Measurements from ENCODE around the gene TBX3. TPM values are rescaled to one million over a fixed set of nuclear protein-coding genes. Genes with fewer than 3 reads are reported as not detected.

TBX3 gene
- total RNA-seq, 1 donor from 2014 or later: 102 TPM

- no peak for TF ChIP-seq CTCF (conservative IDR thresholded peaks at IDR 0.05)
- DNase-seq (ENCODE audit: extremely low spot score, unreplicated experiment): no peak
- Mint-ChIP-seq H3K9me3 (no peaks in the 10 kb centered on the region), H3K4me3 (peak overlapping the region; percentile 98), H3K27ac (peak overlapping the region; percentile 87), H3K36me3 (peaks cover 14% of the 10 kb centered on the region), H3K4me1 (ENCODE audit: unreplicated experiment) (peaks cover 42% of the 10 kb centered on the region), H3K27me3 (peaks cover 66% of the 10 kb centered on the region)
Measured at GRCh38 chr12:114685320-114685781, 1.4 kb upstream of the TBX3 start.

- Mint-ChIP-seq H3K4me1 (ENCODE audit: unreplicated experiment) (peaks cover 41% of the 10 kb centered on the region), H3K4me3 (peak overlapping the region; percentile 98)
Measured at GRCh38 chr12:114684870-114685273, 897 bp upstream of the TBX3 start.

GRCh38 chr12:114683709-114684097 is 272 bp downstream of the TBX3 start:
- H3K4me3 Mint-ChIP-seq: peak overlapping the region; percentile 98
- H3K27ac Mint-ChIP-seq: peak overlapping the region; percentile 98
- H3K36me3 Mint-ChIP-seq: peaks cover 28% of the 10 kb centered on the region
- peaks cover 41% of the 10 kb centered on the region for H3K4me1 Mint-ChIP-seq (ENCODE audit: unreplicated experiment)
- H3K27me3 Mint-ChIP-seq: peaks cover 60% of the 10 kb centered on the region
- DNase-seq (ENCODE audit: extremely low spot score, unreplicated experiment): no peak
- no peaks in the 10 kb centered on the region for H3K9me3 Mint-ChIP-seq
- no peak for TF ChIP-seq CTCF (conservative IDR thresholded peaks at IDR 0.05)

More at GRCh38 chr12:114684870-114685273, 897 bp upstream of the TBX3 start:
- Mint-ChIP-seq H3K9me3 (no peaks in the 10 kb centered on the region), H3K27me3 (peaks cover 65% of the 10 kb centered on the region), H3K36me3 (peaks cover 19% of the 10 kb centered on the region), H3K27ac (peak overlapping the region; percentile 87)
- no peak for DNase-seq (ENCODE audit: extremely low spot score, unreplicated experiment)
- no peak for TF ChIP-seq CTCF (conservative IDR thresholded peaks at IDR 0.05)

GRCh38 chr12:114682785-114683708 is 928 bp downstream of the TBX3 start:
- no peak for TF ChIP-seq CTCF (conservative IDR thresholded peaks at IDR 0.05)
- H3K36me3 Mint-ChIP-seq: peaks cover 35% of the 10 kb centered on the region
- peaks cover 39% of the 10 kb centered on the region for H3K4me1 Mint-ChIP-seq (ENCODE audit: unreplicated experiment)
- H3K4me3 Mint-ChIP-seq: peak overlapping the region; percentile 98
- no peak for DNase-seq (ENCODE audit: extremely low spot score, unreplicated experiment)
- H3K27me3 Mint-ChIP-seq: peaks cover 57% of the 10 kb centered on the region
- peak overlapping the region; percentile 98 for H3K27ac Mint-ChIP-seq
- no peaks in the 10 kb centered on the region for H3K9me3 Mint-ChIP-seq

- H3K4me3 Mint-ChIP-seq: peak overlapping the region; percentile 98
- no peaks in the 10 kb centered on the region for H3K9me3 Mint-ChIP-seq
- TF ChIP-seq CTCF (conservative IDR thresholded peaks at IDR 0.05): no peak
- H3K36me3 Mint-ChIP-seq: peaks cover 43% of the 10 kb centered on the region
- peak overlapping the region; percentile 98 for H3K27ac Mint-ChIP-seq
- DNase-seq (ENCODE audit: extremely low spot score, unreplicated experiment): no peak
- H3K4me1 Mint-ChIP-seq (ENCODE audit: unreplicated experiment): peaks cover 40% of the 10 kb centered on the region
- peaks cover 58% of the 10 kb centered on the region for H3K27me3 Mint-ChIP-seq
Measured at GRCh38 chr12:114682106-114682784, 1.7 kb downstream of the TBX3 start.

Measured in type B pancreatic cell (in vitro differentiated cells).